ENCODE data around the gene NFAT5. TPM values are rescaled to one million over a fixed set of nuclear protein-coding genes. Genes with fewer than 3 reads are reported as not detected.

The NFAT5 gene
- total RNA-seq, 2 donors from 2014 or later, result 38.1 to 38.9 TPM

DNA sequence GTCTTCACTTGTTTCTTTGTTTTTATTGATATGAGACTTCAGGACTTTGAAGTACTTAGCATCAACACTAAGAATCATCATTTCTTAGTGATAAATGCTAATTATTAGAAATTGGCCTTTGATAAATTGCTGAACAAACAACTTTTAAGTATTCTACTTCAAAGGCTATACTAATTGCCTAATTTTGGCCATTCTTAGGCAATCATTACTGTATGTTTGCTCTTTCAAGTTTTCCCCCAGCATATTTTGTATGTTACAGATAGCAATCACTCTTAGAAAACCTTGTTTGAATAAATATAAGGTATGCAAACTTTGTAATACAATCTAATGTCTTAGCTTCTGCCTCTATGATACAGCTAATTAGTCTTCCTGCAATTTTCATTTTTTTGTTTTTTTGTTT is 114.6 kb downstream of the NFAT5 start:
- Histone ChIP-seq H3K36me3 (replicated peaks in 1 of 2; ENCODE audit: insufficient read depth in 1 of 2, low read depth in 2 of 2) (peaks cover 0 to 7% of the 10 kb centered on the region in 2 donors), H3K4me1 (no peaks in the 10 kb centered on the region), H3K27ac (no peak overlapping the region), H3K27me3 (no peaks in the 10 kb centered on the region), H3K9me3 (no peaks in the 10 kb centered on the region), H3K4me3 (no peak overlapping the region)
- TF ChIP-seq POLR2A (IDR thresholded peaks at IDR 0.05), result no peak
- TF ChIP-seq CTCF (IDR thresholded peaks at IDR 0.05), result no peak
- intact Hi-C loops (cut with DNase I), result no loop called here
- ATAC-seq (no peak), DNase-seq (no peak)

GRCh38 chr16:69688589-69688988 is 122.8 kb downstream of the NFAT5 start:
- intact Hi-C loops (cut with DNase I), result no loop called here
- WGBS, 2 donors, result 88 to 92% methylated on average over 2 of the region's 2 CpGs
- H3K27me3 ChIP-seq, result no peaks in the 10 kb centered on the region
- no peak for ATAC-seq
- no peak for DNase-seq
- no peaks in the 10 kb centered on the region for H3K9me3 ChIP-seq
- H3K4me1 ChIP-seq, result no peaks in the 10 kb centered on the region
- no peak for TF ChIP-seq CTCF (IDR thresholded peaks at IDR 0.05)
- no peak for TF ChIP-seq POLR2A (IDR thresholded peaks at IDR 0.05)
- H3K4me3 ChIP-seq, result no peak overlapping the region
- no peak overlapping the region for H3K27ac ChIP-seq
- H3K36me3 ChIP-seq (replicated peaks in 1 of 2; ENCODE audit: insufficient read depth in 1 of 2, low read depth in 2 of 2), result peaks cover 0 to 20% of the 10 kb centered on the region in 2 donors

GRCh38 chr16:69691980-69692911 is 126.5 kb downstream of the NFAT5 start:
- intact Hi-C loops (cut with DNase I), result no loop called here

GRCh38 chr16:69693916-69694315 is 128.2 kb downstream of the NFAT5 start:
- Histone ChIP-seq H3K27ac (no peak overlapping the region), H3K9me3 (no peaks in the 10 kb centered on the region), H3K36me3 (replicated peaks in 1 of 2; ENCODE audit: insufficient read depth in 1 of 2, low read depth in 2 of 2) (peaks cover 0 to 32% of the 10 kb centered on the region in 2 donors), H3K4me1 (no peaks in the 10 kb centered on the region), H3K27me3 (no peaks in the 10 kb centered on the region), H3K4me3 (no peak overlapping the region)
- DNase-seq (no peak), ATAC-seq (no peak)
- intact Hi-C loops (cut with DNase I), result no loop called here
- TF ChIP-seq POLR2A (IDR thresholded peaks at IDR 0.05) (no peak), CTCF (IDR thresholded peaks at IDR 0.05) (no peak)
- WGBS, 2 donors, result 100% methylated on average over 2 of the region's 2 CpGs

More at GRCh38 chr16:69691980-69692911, 126.5 kb downstream of the NFAT5 start:
- H3K36me3 ChIP-seq (replicated peaks in 1 of 2; ENCODE audit: insufficient read depth in 1 of 2, low read depth in 2 of 2), result peaks cover 0 to 32% of the 10 kb centered on the region in 2 donors
- TF ChIP-seq CTCF (IDR thresholded peaks at IDR 0.05) (no peak), POLR2A (IDR thresholded peaks at IDR 0.05) (no peak)
- WGBS, 2 donors, result 81 to 82% methylated on average over 4 of the region's 4 CpGs
- H3K4me3 ChIP-seq, result no peak overlapping the region
- H3K27ac ChIP-seq, result no peak overlapping the region
- ATAC-seq, result no peak
- no peaks in the 10 kb centered on the region for H3K4me1 ChIP-seq
- no peak for DNase-seq
- no peaks in the 10 kb centered on the region for H3K27me3 ChIP-seq
- H3K9me3 ChIP-seq, result no peaks in the 10 kb centered on the region
